HepG2 (cell line): ENCODE results near the gene VAMP5. TPM values are rescaled to one million over a fixed set of nuclear protein-coding genes. Genes with fewer than 3 reads are reported as not detected.

Experiments
- ATAC-seq: fragments of 200-7000 bp; cut with Tn5 transposase; 3 replicates; pipeline ENCODE4 v1.9.1; 2020; ENCODE audit warnings: mild to moderate bottlenecking, moderate library complexity
- BruUV-seq: library from RNA; stranded (reverse); fragments of 400-500 nt; replicated peaks from 2 replicates; lab custom pipeline; 2021; lab: Mats Ljungman, UMichigan
- CTCF ChIA-PET: fragments of 300-600 bp; formaldehyde crosslinking; extraction: SDS; loops from one replicate; lab custom pipeline; 2021; ENCODE audit warnings: low total read pairs, inconsistent platforms, low intra/inter-chr PET ratio; lab: Yijun Ruan, JAX
- POLR2A ChIA-PET: fragments of 350-600 bp; sonication (Branson Sonifier 250); formaldehyde crosslinking; loops from one replicate; lab custom pipeline; 2020; ENCODE audit warnings: antibody characterized with exemption, inconsistent platforms; lab: Yijun Ruan, JAX
- DNase-seq: peaks from one replicate; pipeline ENCODE4 v3.0.0-alpha.2; 2015; ENCODE audit warnings: low spot score
- FAIRE-seq: peaks from 3 replicates; lab custom pipeline; 2011; peaks lifted over from hg19 to GRCh38; lab: Jason Lieb, UNC
- H2AFZ ChIP-seq: one replicate; pipeline ENCODE4 v1.6.1; 2011; ENCODE audit warnings: low read length, inconsistent platforms
- H3K27ac ChIP-seq: fragments of 300-600 bp; 3 replicates; pipeline ENCODE4 v1.8.0; 2011; ENCODE audit warnings: mixed run types, mild to moderate bottlenecking, mixed read lengths, low read length, inconsistent platforms; ENCODE audit not compliant: insufficient read depth; ENCODE audit errors: extremely low read length
- H3K27me3 ChIP-seq, 2 experiments: fragments of 200-600 bp in 1 of 2; 2 replicates in 1 of 2; 3 replicates in 1 of 2; pipeline versions ENCODE4 v1.6.0 to v1.8.0; 2011; ENCODE audit warnings: low read length in 2 of 2, mild to moderate bottlenecking in 2 of 2, moderate library complexity in 2 of 2, inconsistent platforms in 1 of 2; ENCODE audit not compliant: insufficient read depth in 2 of 2, control insufficient read depth in 1 of 2
- H3K36me3 ChIP-seq, 2 experiments: fragments of 200-600 bp in 1 of 2; replicated peaks in 1 of 2; 2 replicates in 1 of 2; 3 replicates in 1 of 2; pipeline versions ENCODE4 v1.5.1 to v1.8.0; 2011; ENCODE audit warnings: low read length in 2 of 2, inconsistent platforms in 1 of 2; ENCODE audit not compliant: insufficient read depth in 2 of 2, control insufficient read depth in 1 of 2
- H3K4me1 ChIP-seq: 2 replicates; pipeline ENCODE4 v1.5.1; 2012; ENCODE audit warnings: low read length, inconsistent platforms; ENCODE audit not compliant: insufficient read depth
- H3K4me2 ChIP-seq: 2 replicates; pipeline ENCODE4 v1.6.0; 2011; ENCODE audit warnings: low read depth, low read length, inconsistent platforms
- H3K4me3 ChIP-seq, 3 experiments: fragments of 200-600 bp in 1 of 3; sonication (generic), shearing (Covaris generic) in 1 of 3; replicated peaks in 1 of 3; 2 replicates each; pipeline ENCODE4 v1.5.1; 2011 to 2016; ENCODE audit warnings: low read length in 3 of 3, inconsistent platforms in 2 of 3, low read depth in 2 of 3, mild to moderate bottlenecking in 2 of 3, control low read depth in 1 of 3, mixed read lengths in 1 of 3; ENCODE audit not compliant: insufficient read depth in 1 of 3
- H3K79me2 ChIP-seq: one replicate; pipeline ENCODE4 v1.6.1; 2011; ENCODE audit warnings: low read length, inconsistent platforms; ENCODE audit not compliant: insufficient read depth
- H3K9ac ChIP-seq: 2 replicates; pipeline ENCODE4 v1.6.0; 2011; ENCODE audit warnings: mild to moderate bottlenecking, low read depth, low read length, inconsistent platforms; ENCODE audit not compliant: insufficient read depth
- H3K9me3 ChIP-seq: 2 replicates; pipeline ENCODE4 v1.5.1; 2012; ENCODE audit warnings: mild to moderate bottlenecking, low read length
- H4K20me1 ChIP-seq: 2 replicates; pipeline ENCODE4 v1.6.0; 2011; ENCODE audit warnings: inconsistent platforms, mild to moderate bottlenecking, low read length, moderate library complexity; ENCODE audit not compliant: insufficient read depth
- AGO1 ChIP-seq: fragments of 200-400 bp; formaldehyde crosslinking; IDR thresholded peaks from 2 replicates; pipeline ENCODE4 v1.6.1; 2017; ENCODE audit warnings: mild to moderate bottlenecking, low read depth, low read length, moderate library complexity; ENCODE audit not compliant: poor library complexity, severe bottlenecking
- BCL6 ChIP-seq: IDR thresholded peaks from 2 replicates; pipeline ENCODE4 v1.6.1; 2016; ENCODE audit warnings: missing genetic modification reagents, missing compliant biosample characterization
- LCORL ChIP-seq, 2 experiments: fragments of 450-650 bp in 1 of 2; sonication (generic) in 1 of 2; formaldehyde crosslinking in 1 of 2; IDR thresholded peaks; 2 replicates each; pipeline versions ENCODE4 v1.5.0 to v1.6.1; 2017 to 2020; ENCODE audit warnings: antibody characterized with exemption in 1 of 2, missing genetic modification reagents in 1 of 2
- NONO ChIP-seq, 2 experiments: fragments of 450-650 bp in 1 of 2; sonication (generic) in 1 of 2; formaldehyde crosslinking in 1 of 2; IDR thresholded peaks in 1 of 2; conservative IDR thresholded peaks in 1 of 2; 2 replicates each; pipeline versions ENCODE4 v1.6.1 to v1.8.0; 2017 to 2022; ENCODE audit warnings: mild to moderate bottlenecking in 1 of 2, missing genetic modification reagents in 1 of 2, moderate library complexity in 1 of 2
- POLR2AphosphoS5 ChIP-seq: IDR thresholded peaks from 2 replicates; pipeline ENCODE4 v1.6.1; 2012; ENCODE audit warnings: low read depth, low read length
- POLR2G ChIP-seq: fragments of 200-400 bp; formaldehyde crosslinking; IDR thresholded peaks from 2 replicates; pipeline ENCODE4 v1.6.1; 2018; ENCODE audit warnings: mild to moderate bottlenecking, low read depth, low read length, moderate library complexity
- ZNF251 ChIP-seq: sonication (generic); formaldehyde crosslinking; IDR thresholded peaks from 2 replicates; pipeline ENCODE4 v1.9.0; 2021; ENCODE audit warnings: mild to moderate bottlenecking, missing genetic modification reagents
- ZNF337 ChIP-seq: sonication (generic); formaldehyde crosslinking; IDR thresholded peaks from 2 replicates; pipeline ENCODE4 v1.5.1; 2020; ENCODE audit warnings: missing genetic modification reagents, low read depth, mild to moderate bottlenecking, borderline replicate concordance
- ZNF674 ChIP-seq: sonication (generic); formaldehyde crosslinking; IDR thresholded peaks from 2 replicates; pipeline ENCODE4 v1.5.0; 2020; ENCODE audit warnings: low read depth, mild to moderate bottlenecking, missing genetic modification reagents
- ZNF710 ChIP-seq: sonication (generic); formaldehyde crosslinking; IDR thresholded peaks from 2 replicates; pipeline ENCODE4 v1.5.0; 2020; ENCODE audit warnings: mild to moderate bottlenecking, missing genetic modification reagents, borderline replicate concordance
- ZNF773 ChIP-seq: sonication (generic); formaldehyde crosslinking; IDR thresholded peaks from 2 replicates; pipeline ENCODE4 v1.4.0; 2020; ENCODE audit warnings: missing genetic modification reagents, borderline replicate concordance
- WGBS: methylation state at CpG from one replicate; pipeline ENCODE4 v1.1.6; 2017; ENCODE audit warnings: low lambda C conversion rate; 5-methylcytosine and 5-hydroxymethylcytosine counted together
- in situ Hi-C: cut with HindIII; loops from 2 replicates; pipeline ENCODE4 v1.10.0; 2017; ENCODE audit warnings: low pct_unique_long_range_greater_than_20kb; ENCODE audit not compliant: extremely low pct_ligation_motif_present
- intact Hi-C: fragments of 100-400 bp; cut with micrococcal nuclease; formaldehyde crosslinking; loops from one replicate; pipeline ENCODE4 v1.10.0; 2022; ENCODE audit not compliant: unreplicated experiment
- polyA plus RNA-seq, 8 experiments: library from polyadenylated mRNA; depleted of rRNA in 3 of 8; stranded (reverse) in 7 of 8; unstranded in 1 of 8; fragments of >200 nt; fragmentation: Illumina TruSeq in 4 of 8; extraction: Trizol in 4 of 8; gene quantifications; 2 replicates each; pipeline versions ENCODE4 v1.2.1 to v1.2.3, GENCODE V29; 2011 to 2016; ENCODE audit warnings: low read depth in 4 of 8, missing spikeins in 1 of 8, mixed read lengths in 1 of 8; ENCODE audit not compliant: insufficient read depth in 1 of 8
- total RNA-seq, 5 experiments: library from RNA; depleted of rRNA; stranded (reverse); fragments of >200 nt; fragmentation: Illumina TruSeq; extraction: Trizol; gene quantifications; 2 replicates each; pipeline ENCODE4 v1.2.3, GENCODE V29; 2016; ENCODE audit warnings: low read depth in 1 of 5
- TF ChIP-seq, protein P1 (sequence below): IDR thresholded peaks from 2 replicates; pipeline ENCODE4 v1.6.1; 2016; ENCODE audit warnings: control low read depth
- TF ChIP-seq, protein P2 (sequence below): sonication (generic); formaldehyde crosslinking; IDR thresholded peaks from 2 replicates; pipeline ENCODE4 v1.8.1; 2023; ENCODE audit warnings: mild to moderate bottlenecking, missing genetic modification reagents

Gene VAMP5
- total and polyA plus RNA-seq, 2 of the 13 experiments (the other 11 are each of a cell fraction or from before 2014, with no cell fraction given), result 7.2 to 56.7 TPM

DNA sequence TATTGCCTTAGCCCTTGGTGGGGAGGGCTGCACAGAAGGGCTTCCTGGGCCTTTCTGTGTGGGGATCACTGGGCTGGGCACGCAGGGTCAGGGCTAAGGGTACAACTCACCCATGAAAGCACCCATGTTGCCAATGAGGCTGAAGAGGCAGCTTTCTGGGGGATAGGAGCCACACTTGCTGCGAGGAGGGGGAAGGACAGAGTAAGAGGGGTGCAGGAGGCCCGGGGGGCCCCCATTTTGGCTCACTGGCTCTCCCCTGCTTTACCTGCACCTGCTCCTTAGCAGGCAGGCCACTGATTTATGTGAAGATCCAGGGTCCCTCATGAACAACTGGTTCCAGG is 16.0 kb downstream of the VAMP5 start:
- H3K27me3 ChIP-seq, result no peaks in the 10 kb centered on the region; a peak in 1 of 5 replicates
- ChIA-PET POLR2A (interaction anchor here (1.4 to 25.9 kb wide), 6 partner anchors 5 to 180 kb away, joined by 4 to 795 read pairs (median 358); partner anchors contain the start of genes C2orf68, GGCX, RNF181 and SH2D6), CTCF (no interaction called here)
- H4K20me1 ChIP-seq, result 0 out of 2 replicates have a peak, but pooled peaks cover 3% of the 10 kb centered on the region
- intact Hi-C loops, result no loop called here
- H3K27ac ChIP-seq, result peak overlapping the region; percentile 80
- no TSS peak for BruUV-seq
- no peak for FAIRE-seq
- in situ Hi-C loops, result no loop called here
- 89% methylated on average over 2 of the region's 3 CpGs for WGBS
- no peak for DNase-seq
- no peak overlapping the region for H3K9ac ChIP-seq
- H3K9me3 ChIP-seq, result no peaks in the 10 kb centered on the region
- peaks cover 57% of the 10 kb centered on the region for H3K79me2 ChIP-seq
- peaks cover 7 to 38% of the 10 kb centered on the region in 2 experiments for H3K36me3 ChIP-seq
- ATAC-seq, result no peak
- no peak overlapping the region for H3K4me3 ChIP-seq
- H3K4me1 ChIP-seq, result peaks cover 76% of the 10 kb centered on the region
- H2AFZ ChIP-seq, result no peak overlapping the region
- TF ChIP-seq ZNF674 (CRISPR knock-in tag) (0 out of 2 replicates have a peak, but pooled peaks have one; percentile 35), POLR2AphosphoS5 (0 out of 2 replicates have a peak, but pooled peaks have one; percentile 5), BCL6 (CRISPR knock-in tag) (no peak), ZNF337 (CRISPR knock-in tag) (no peak), AGO1 (peak; percentile 10), LCORL (IDR thresholded peaks at IDR 0.05) (no peak), LCORL (CRISPR knock-in tag; IDR thresholded peaks at IDR 0.05) (no peak), ZNF251 (CRISPR knock-in tag) (no peak), ZNF773 (CRISPR knock-in tag) (no peak), NONO (IDR thresholded peaks at IDR 0.05) (no peak), NONO (CRISPR knock-in tag; conservative IDR thresholded peaks at IDR 0.05) (0 out of 2 replicates have a peak, but pooled peaks have one; percentile 40), POLR2G (peak; percentile 58), ZNF710 (CRISPR knock-in tag) (no peak)
- TF ChIP-seq, protein P1, sequence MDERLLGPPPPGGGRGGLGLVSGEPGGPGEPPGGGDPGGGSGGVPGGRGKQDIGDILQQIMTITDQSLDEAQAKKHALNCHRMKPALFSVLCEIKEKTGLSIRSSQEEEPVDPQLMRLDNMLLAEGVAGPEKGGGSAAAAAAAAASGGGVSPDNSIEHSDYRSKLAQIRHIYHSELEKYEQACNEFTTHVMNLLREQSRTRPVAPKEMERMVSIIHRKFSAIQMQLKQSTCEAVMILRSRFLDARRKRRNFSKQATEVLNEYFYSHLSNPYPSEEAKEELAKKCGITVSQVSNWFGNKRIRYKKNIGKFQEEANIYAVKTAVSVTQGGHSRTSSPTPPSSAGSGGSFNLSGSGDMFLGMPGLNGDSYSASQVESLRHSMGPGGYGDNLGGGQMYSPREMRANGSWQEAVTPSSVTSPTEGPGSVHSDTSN, result no peak
- TF ChIP-seq, protein P2, sequence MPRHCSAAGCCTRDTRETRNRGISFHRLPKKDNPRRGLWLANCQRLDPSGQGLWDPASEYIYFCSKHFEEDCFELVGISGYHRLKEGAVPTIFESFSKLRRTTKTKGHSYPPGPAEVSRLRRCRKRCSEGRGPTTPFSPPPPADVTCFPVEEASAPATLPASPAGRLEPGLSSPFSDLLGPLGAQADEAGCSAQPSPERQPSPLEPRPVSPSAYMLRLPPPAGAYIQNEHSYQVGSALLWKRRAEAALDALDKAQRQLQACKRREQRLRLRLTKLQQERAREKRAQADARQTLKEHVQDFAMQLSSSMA (CRISPR knock-in tag), result no peak
- peak overlapping the region; percentile 7; the same call in 1 of the 2 replicates for H3K4me2 ChIP-seq
